Left lung (tissue), 10 donors: ENCODE data around the gene SLC9A5. TPM values are rescaled to one million over a fixed set of nuclear protein-coding genes. Genes with fewer than 3 reads are reported as not detected.

Experiments
- ATAC-seq: fragments of 200-7000 bp; cut with Tn5 transposase; one replicate; pipeline ENCODE4 v1.9.1; 2020; ENCODE audit warnings: moderate library complexity
- DNase-seq, 4 donors: peaks; one replicate each; pipeline ENCODE4 v3.0.0-alpha.2; 2013 to 2020
- H3K27ac ChIP-seq, 2 donors: fragments of 200-600 bp; sonication (generic) in 1 of 2; one replicate each; pipeline versions ENCODE4 v1.5.0 to v1.8.0; 2020 to 2021
- H3K27me3 ChIP-seq, 2 donors: fragments of 200-600 bp; sonication (generic) in 1 of 2; one replicate each; pipeline versions ENCODE4 v1.5.0 to v1.8.0; 2020 to 2021
- H3K36me3 ChIP-seq, 2 donors: fragments of 200-600 bp; sonication (generic) in 1 of 2; one replicate each; pipeline versions ENCODE4 v1.5.0 to v1.8.0; 2020 to 2021
- H3K4me1 ChIP-seq, 2 donors: fragments of 200-600 bp; one replicate each; pipeline ENCODE4 v1.8.0; 2021
- H3K4me3 ChIP-seq, 2 donors: fragments of 200-600 bp; sonication (generic) in 1 of 2; one replicate each; pipeline versions ENCODE4 v1.5.0 to v1.8.0; 2020 to 2021; ENCODE audit warnings: mild to moderate bottlenecking in 1 of 2
- H3K9me3 ChIP-seq, 2 donors: fragments of 200-600 bp; sonication (generic) in 1 of 2; one replicate each; pipeline versions ENCODE4 v1.5.0 to v1.8.0; 2020 to 2021
- CTCF ChIP-seq, 2 donors: fragments of 200-600 bp; sonication (generic) in 1 of 2; IDR thresholded peaks; one replicate each; pipeline versions ENCODE4 v1.5.0 to v1.8.0; 2021; ENCODE audit warnings: antibody characterized with exemption in 2 of 2
- intact Hi-C, 2 donors: fragments of 100-400 bp; cut with DNase I; formaldehyde crosslinking; loops; one replicate each; pipeline versions ENCODE4 v1.11.2 to v1.14.2; 2022
- polyA plus RNA-seq, 6 donors: library from polyadenylated mRNA; unstranded; fragments of 120-200 nt; gene quantifications; one replicate each; pipeline ENCODE4 v1.2.1, GENCODE V29; 2013; ENCODE audit not compliant: insufficient read length in 6 of 6
- total RNA-seq, 2 donors: library from RNA; stranded (reverse); fragmentation: NEBNext Ultra II Directional; extraction: Animal tissue kit (Norgen Biotek cat#: 25700); gene quantifications; one replicate each; pipeline ENCODE4 v1.2.1, GENCODE V29; 2021
- donor health status: DM: no; HTN: yes; CAD: no.
- donor health status: DM: no; HTN: no; CAD: no.

Gene SLC9A5
- total and polyA plus RNA-seq, 8 donors: 3.2 to 26.1 (median 20.9) TPM

- Histone ChIP-seq H3K27ac (no peak overlapping the region), H3K27me3 (no peaks in the 10 kb centered on the region), H3K9me3 (no peaks in the 10 kb centered on the region), H3K4me1 (peaks cover 15 to 17% of the 10 kb centered on the region in 2 donors), H3K4me3 (no peak overlapping the region), H3K36me3 (peaks cover 3 to 92% of the 10 kb centered on the region in 2 donors)
- DNase-seq: peak in 1 of 4 donors; percentile 51
- TF ChIP-seq CTCF (IDR thresholded peaks at IDR 0.05): no peak
- intact Hi-C loops: no loop called here
- no peak for ATAC-seq
Measured at GRCh38 chr16:67235816-67236562, 12.8 kb upstream of the SLC9A5 start.

GRCh38 chr16:67236563-67237395 is 12.0 kb upstream of the SLC9A5 start:
- no peaks in the 10 kb centered on the region for H3K9me3 ChIP-seq
- peaks cover 22 to 25% of the 10 kb centered on the region in 2 donors for H3K4me1 ChIP-seq
- no peak overlapping the region for H3K27ac ChIP-seq
- DNase-seq: peak in 1 of 4 donors; percentile 87
- no peak for TF ChIP-seq CTCF (IDR thresholded peaks at IDR 0.05)
- peaks cover 2 to 84% of the 10 kb centered on the region in 2 donors for H3K36me3 ChIP-seq
- no peak overlapping the region for H3K4me3 ChIP-seq
- intact Hi-C loops: no loop called here
- no peaks in the 10 kb centered on the region for H3K27me3 ChIP-seq
- ATAC-seq: no peak

GRCh38 chr16:67237396-67238277 is 11.1 kb upstream of the SLC9A5 start:
- DNase-seq: peak in 1 of 4 donors; percentile 48
- Histone ChIP-seq H3K36me3 (peaks cover 0 to 76% of the 10 kb centered on the region in 2 donors), H3K4me3 (no peak overlapping the region), H3K27ac (no peak overlapping the region), H3K27me3 (no peaks in the 10 kb centered on the region), H3K4me1 (peaks cover 31 to 33% of the 10 kb centered on the region in 2 donors), H3K9me3 (no peaks in the 10 kb centered on the region)
- ATAC-seq: no peak
- intact Hi-C loops: no loop called here
- TF ChIP-seq CTCF (IDR thresholded peaks at IDR 0.05): no peak

- ATAC-seq: no peak
- TF ChIP-seq CTCF (IDR thresholded peaks at IDR 0.05): no peak
Measured at GRCh38 chr16:67238278-67238575, 10.6 kb upstream of the SLC9A5 start.

More at GRCh38 chr16:67238278-67238575, 10.6 kb upstream of the SLC9A5 start:
- intact Hi-C loops: no loop called here
- Histone ChIP-seq H3K9me3 (no peaks in the 10 kb centered on the region), H3K27ac (no peak overlapping the region), H3K4me1 (peaks cover 37 to 39% of the 10 kb centered on the region in 2 donors), H3K36me3 (peaks cover 0 to 70% of the 10 kb centered on the region in 2 donors), H3K4me3 (no peak overlapping the region), H3K27me3 (no peaks in the 10 kb centered on the region)
- DNase-seq: no peak
